ENCODE measurements around the gene CELA3B. TPM values are rescaled to one million over a fixed set of nuclear protein-coding genes. Genes with fewer than 3 reads are reported as not detected.

The CELA3B gene
- total and polyA plus RNA-seq, 2 of the 13 experiments (the other 11 are each of a cell fraction or from before 2014, with no cell fraction given), result 0.34 TPM; not detected in 1

DNA sequence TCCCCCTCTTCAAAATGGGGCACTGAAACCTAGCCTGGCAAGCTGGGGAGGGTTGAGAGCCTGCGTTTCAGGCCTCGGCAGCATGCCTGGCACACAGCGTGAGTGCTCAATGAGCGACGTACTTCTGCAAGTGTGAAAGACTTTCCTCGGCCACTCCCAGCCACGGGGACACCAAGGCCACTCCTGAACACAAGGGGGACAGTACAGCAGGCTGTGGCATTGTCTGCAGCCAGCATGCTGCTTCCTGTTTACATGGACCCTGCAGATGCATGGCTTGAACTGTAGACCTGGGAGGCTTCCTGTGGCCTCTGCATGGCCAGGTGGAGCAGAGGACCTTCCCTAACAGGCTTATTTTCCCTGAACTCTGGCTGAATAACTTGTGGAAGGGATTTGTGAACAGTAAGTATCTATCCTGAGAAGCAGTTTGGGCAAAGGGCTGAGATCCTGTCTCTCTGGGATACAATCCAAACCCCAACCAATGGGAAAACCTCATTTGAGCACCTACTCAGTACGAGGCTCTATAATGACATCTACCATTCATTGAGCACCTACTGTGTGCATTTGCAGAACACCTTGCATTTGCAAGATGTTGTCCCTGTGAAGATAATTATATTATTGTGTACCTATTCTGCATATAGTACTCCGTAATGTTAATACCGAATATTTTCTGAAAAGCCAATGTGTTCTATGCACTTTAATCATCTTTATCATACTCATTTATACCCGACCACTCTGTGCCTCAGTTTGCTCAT is 29.8 kb upstream of the CELA3B start (continued):
- TF ChIP-seq FOXK1 (CRISPR knock-in tag; IDR thresholded peaks at IDR 0.05; ENCODE audit: borderline replicate concordance, low read depth) (peak; percentile 90; the same call in 1 of the 2 replicates), HIVEP1 (CRISPR knock-in tag; IDR thresholded peaks at IDR 0.05) (0 out of 2 replicates have a peak, but pooled peaks have one; percentile 53), EZH2 (conservative IDR thresholded peaks at IDR 0.05; ENCODE audit: low read depth, low read length) (no peak), ATM (IDR thresholded peaks at IDR 0.05; ENCODE audit: borderline replicate concordance) (no peak), HOXA5 (CRISPR knock-in tag; IDR thresholded peaks at IDR 0.05) (no peak), MYC (CRISPR knock-in tag; IDR thresholded peaks at IDR 0.05; ENCODE audit: borderline replicate concordance) (peak; percentile 90), TCF7L2 (IDR thresholded peaks at IDR 0.05; ENCODE audit: low read depth, low read length) (no peak), KDM1A (CRISPR knock-in tag; IDR thresholded peaks at IDR 0.05) (0 out of 2 replicates have a peak, but pooled peaks have one; percentile 13), ZNF317 (CRISPR knock-in tag; IDR thresholded peaks at IDR 0.05) (peak; percentile 85; the same call in 1 of the 2 replicates), MED13 (CRISPR knock-in tag; IDR thresholded peaks at IDR 0.05) (no peak), ZNF501 (CRISPR knock-in tag; IDR thresholded peaks at IDR 0.05) (peak; percentile 70; the same call in 1 of the 2 replicates), ESRRA (CRISPR knock-in tag; IDR thresholded peaks at IDR 0.05; ENCODE audit: low read depth) (peak; percentile 64; the same call in 1 of the 2 replicates), HDAC2 (CRISPR knock-in tag; IDR thresholded peaks at IDR 0.05) (peak; percentile 85; the same call in 1 of the 2 replicates), ZNF530 (CRISPR knock-in tag; IDR thresholded peaks at IDR 0.05; ENCODE audit: low read depth) (no peak), MXI1 (IDR thresholded peaks at IDR 0.05; ENCODE audit: borderline replicate concordance, low read depth, low read length) (peak; percentile 91; the same call in 2 of the 3 replicates), ZNF354B (CRISPR knock-in tag; IDR thresholded peaks at IDR 0.05) (no peak), CAMTA2 (CRISPR knock-in tag; IDR thresholded peaks at IDR 0.05; ENCODE audit: borderline replicate concordance) (no peak), ZBTB20 (CRISPR knock-in tag; IDR thresholded peaks at IDR 0.05; ENCODE audit: borderline replicate concordance, low read depth) (peak; percentile 83; the same call in 1 of the 2 replicates)
- TF ChIP-seq, protein P1, sequence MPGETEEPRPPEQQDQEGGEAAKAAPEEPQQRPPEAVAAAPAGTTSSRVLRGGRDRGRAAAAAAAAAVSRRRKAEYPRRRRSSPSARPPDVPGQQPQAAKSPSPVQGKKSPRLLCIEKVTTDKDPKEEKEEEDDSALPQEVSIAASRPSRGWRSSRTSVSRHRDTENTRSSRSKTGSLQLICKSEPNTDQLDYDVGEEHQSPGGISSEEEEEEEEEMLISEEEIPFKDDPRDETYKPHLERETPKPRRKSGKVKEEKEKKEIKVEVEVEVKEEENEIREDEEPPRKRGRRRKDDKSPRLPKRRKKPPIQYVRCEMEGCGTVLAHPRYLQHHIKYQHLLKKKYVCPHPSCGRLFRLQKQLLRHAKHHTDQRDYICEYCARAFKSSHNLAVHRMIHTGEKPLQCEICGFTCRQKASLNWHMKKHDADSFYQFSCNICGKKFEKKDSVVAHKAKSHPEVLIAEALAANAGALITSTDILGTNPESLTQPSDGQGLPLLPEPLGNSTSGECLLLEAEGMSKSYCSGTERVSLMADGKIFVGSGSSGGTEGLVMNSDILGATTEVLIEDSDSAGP (CRISPR knock-in tag; IDR thresholded peaks at IDR 0.05; ENCODE audit: borderline replicate concordance), result peak; percentile 43; the same call in 1 of the 2 replicates
- TF ChIP-seq, protein P2, sequence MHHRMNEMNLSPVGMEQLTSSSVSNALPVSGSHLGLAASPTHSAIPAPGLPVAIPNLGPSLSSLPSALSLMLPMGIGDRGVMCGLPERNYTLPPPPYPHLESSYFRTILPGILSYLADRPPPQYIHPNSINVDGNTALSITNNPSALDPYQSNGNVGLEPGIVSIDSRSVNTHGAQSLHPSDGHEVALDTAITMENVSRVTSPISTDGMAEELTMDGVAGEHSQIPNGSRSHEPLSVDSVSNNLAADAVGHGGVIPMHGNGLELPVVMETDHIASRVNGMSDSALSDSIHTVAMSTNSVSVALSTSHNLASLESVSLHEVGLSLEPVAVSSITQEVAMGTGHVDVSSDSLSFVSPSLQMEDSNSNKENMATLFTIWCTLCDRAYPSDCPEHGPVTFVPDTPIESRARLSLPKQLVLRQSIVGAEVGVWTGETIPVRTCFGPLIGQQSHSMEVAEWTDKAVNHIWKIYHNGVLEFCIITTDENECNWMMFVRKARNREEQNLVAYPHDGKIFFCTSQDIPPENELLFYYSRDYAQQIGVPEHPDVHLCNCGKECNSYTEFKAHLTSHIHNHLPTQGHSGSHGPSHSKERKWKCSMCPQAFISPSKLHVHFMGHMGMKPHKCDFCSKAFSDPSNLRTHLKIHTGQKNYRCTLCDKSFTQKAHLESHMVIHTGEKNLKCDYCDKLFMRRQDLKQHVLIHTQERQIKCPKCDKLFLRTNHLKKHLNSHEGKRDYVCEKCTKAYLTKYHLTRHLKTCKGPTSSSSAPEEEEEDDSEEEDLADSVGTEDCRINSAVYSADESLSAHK (CRISPR knock-in tag; IDR thresholded peaks at IDR 0.05; ENCODE audit: borderline replicate concordance), result no peak
- TF ChIP-seq, protein P3, sequence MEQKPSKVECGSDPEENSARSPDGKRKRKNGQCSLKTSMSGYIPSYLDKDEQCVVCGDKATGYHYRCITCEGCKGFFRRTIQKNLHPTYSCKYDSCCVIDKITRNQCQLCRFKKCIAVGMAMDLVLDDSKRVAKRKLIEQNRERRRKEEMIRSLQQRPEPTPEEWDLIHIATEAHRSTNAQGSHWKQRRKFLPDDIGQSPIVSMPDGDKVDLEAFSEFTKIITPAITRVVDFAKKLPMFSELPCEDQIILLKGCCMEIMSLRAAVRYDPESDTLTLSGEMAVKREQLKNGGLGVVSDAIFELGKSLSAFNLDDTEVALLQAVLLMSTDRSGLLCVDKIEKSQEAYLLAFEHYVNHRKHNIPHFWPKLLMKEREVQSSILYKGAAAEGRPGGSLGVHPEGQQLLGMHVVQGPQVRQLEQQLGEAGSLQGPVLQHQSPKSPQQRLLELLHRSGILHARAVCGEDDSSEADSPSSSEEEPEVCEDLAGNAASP (CRISPR knock-in tag; IDR thresholded peaks at IDR 0.05; ENCODE audit: borderline replicate concordance), result no peak
- TF ChIP-seq, protein P4, sequence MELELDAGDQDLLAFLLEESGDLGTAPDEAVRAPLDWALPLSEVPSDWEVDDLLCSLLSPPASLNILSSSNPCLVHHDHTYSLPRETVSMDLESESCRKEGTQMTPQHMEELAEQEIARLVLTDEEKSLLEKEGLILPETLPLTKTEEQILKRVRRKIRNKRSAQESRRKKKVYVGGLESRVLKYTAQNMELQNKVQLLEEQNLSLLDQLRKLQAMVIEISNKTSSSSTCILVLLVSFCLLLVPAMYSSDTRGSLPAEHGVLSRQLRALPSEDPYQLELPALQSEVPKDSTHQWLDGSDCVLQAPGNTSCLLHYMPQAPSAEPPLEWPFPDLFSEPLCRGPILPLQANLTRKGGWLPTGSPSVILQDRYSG (CRISPR knock-in tag; IDR thresholded peaks at IDR 0.05), result no peak

Measured in HepG2 (cell line).